Transverse colon (tissue), 4 donors: ENCODE data around the gene HHLA2. TPM values are rescaled to one million over a fixed set of nuclear protein-coding genes. Genes with fewer than 3 reads are reported as not detected.
A peak's percentile ranks its signal among the peaks of the same experiment; 100 is the strongest.
"Not testable (repeated sequence)": the region's sequence is repeated elsewhere in the genome, so short reads cannot be mapped to it uniquely, and the experiment has no call there.

ENCODE experiments used
- DNase-seq: peaks from one replicate; pipeline ENCODE4 v3.0.0-alpha.2; 2019
- H3K27ac ChIP-seq, 4 donors: fragments of 200-600 bp; sonication (generic); 2 replicates each; pipeline ENCODE4 v1.5.1; 2016 to 2018; ENCODE audit warnings: inconsistent platforms in 4 of 4
- H3K27me3 ChIP-seq: fragments of 200-600 bp; sonication (generic); 2 replicates; pipeline ENCODE4 v1.5.1; 2017; ENCODE audit warnings: inconsistent platforms
- H3K36me3 ChIP-seq, 4 donors: fragments of 200-600 bp; sonication (generic); 2 replicates each; pipeline ENCODE4 v1.5.1; 2017 to 2019; ENCODE audit warnings: inconsistent platforms in 4 of 4
- H3K4me1 ChIP-seq, 4 donors: fragments of 200-600 bp; sonication (generic); 2 replicates each; pipeline ENCODE4 v1.5.1; 2017 to 2020; ENCODE audit warnings: inconsistent platforms in 4 of 4
- H3K4me3 ChIP-seq, 4 donors: fragments of 200-600 bp; sonication (generic); 1 replicate in 1 of 4; 2 replicates in 3 of 4; pipeline versions ENCODE4 v1.5.1 to v1.6.1; 2017 to 2019; ENCODE audit warnings: inconsistent platforms in 4 of 4
- H3K9me3 ChIP-seq, 2 donors: fragments of 200-600 bp; sonication (generic); 2 replicates each; pipeline ENCODE4 v1.5.1; 2017 to 2019; ENCODE audit warnings: inconsistent platforms in 2 of 2
- CTCF ChIP-seq, 5 experiments: fragments of 200-600 bp in 3 of 5; fragments of 450-650 bp in 2 of 5; sonication (generic) in 3 of 5; IDR thresholded peaks; 1 replicate in 2 of 5; 2 replicates in 3 of 5; pipeline ENCODE4 v1.5.1; 2016 to 2017; ENCODE audit warnings: antibody characterized with exemption in 5 of 5, inconsistent platforms in 3 of 5, mild to moderate bottlenecking in 2 of 5, moderate library complexity in 1 of 5
- EP300 ChIP-seq: sonication (generic); formaldehyde crosslinking; IDR thresholded peaks from one replicate; pipeline ENCODE4 v1.6.1; 2017; ENCODE audit warnings: antibody characterized with exemption, low read depth
- POLR2A ChIP-seq: fragments of 450-650 bp; IDR thresholded peaks from one replicate; pipeline ENCODE4 v1.6.1; 2016; ENCODE audit warnings: antibody characterized with exemption, mild to moderate bottlenecking, moderate library complexity
- POLR2AphosphoS5 ChIP-seq, 3 donors: sonication (generic); formaldehyde crosslinking; IDR thresholded peaks; one replicate each; pipeline ENCODE4 v1.6.1; 2016; ENCODE audit warnings: antibody characterized with exemption in 3 of 3
- WGBS, 2 donors: methylation state at CpG; one replicate each; pipeline ENCODE4 v1.1.5; 2018; ENCODE audit warnings: low coverage in 1 of 2; 5-methylcytosine and 5-hydroxymethylcytosine counted together
- in situ Hi-C, 4 donors: fragments of 200-750 bp; cut with MboI; loops; one replicate each; pipeline versions ENCODE4 v1.15.0 to v1.15.1; 2017; ENCODE audit warnings: low sequenced_read_pairs in 3 of 4, low pct_ligation_motif_present in 1 of 4, low pct_unique_long_range_greater_than_20kb in 1 of 4
- intact Hi-C: fragments of 100-400 bp; cut with DNase I; formaldehyde crosslinking; loops from one replicate; pipeline ENCODE4 v1.15.1; 2023; ENCODE audit warnings: low total_unique reads
- total RNA-seq, 4 donors: library from RNA; depleted of rRNA; stranded (reverse); fragments of >200 nt; gene quantifications; one replicate each; pipeline ENCODE4 v1.1.0, GENCODE V29; 2016

The HHLA2 gene
- total RNA-seq, 4 donors from 2014 or later, result 26.7 to 226 (median 204) TPM

GRCh38 chr3:108283989-108284388 lies 12.4 kb upstream of the HHLA2 start:
- peak overlapping the region; percentile 26 to 67 (median 60) for H3K27ac ChIP-seq

GRCh38 chr3:108285176-108285575 lies 11.2 kb upstream of the HHLA2 start:
- peak overlapping the region in 3 of 4 donors; percentile 58 to 67 (median 63) for H3K27ac ChIP-seq
- H3K9me3 ChIP-seq, result no peaks in the 10 kb centered on the region
- no peaks in the 10 kb centered on the region for H3K36me3 ChIP-seq
- no peak for DNase-seq
- H3K4me3 ChIP-seq, result no peak overlapping the region
- H3K27me3 ChIP-seq, result no peaks in the 10 kb centered on the region
- 90 to 100% methylated on average over 1 of the region's 1 CpG for WGBS, 2 donors
- TF ChIP-seq POLR2A (no peak), CTCF (IDR thresholded peaks at IDR 0.05) (no peak), EP300 (no peak), POLR2AphosphoS5 (IDR thresholded peaks at IDR 0.05) (no peak)
- intact Hi-C loops, result no loop called here
- H3K4me1 ChIP-seq, result peaks cover 0 to 10% (median 2%) of the 10 kb centered on the region in 4 donors
- in situ Hi-C loops, result no loop called here

More at GRCh38 chr3:108283989-108284388, 12.4 kb upstream of the HHLA2 start:
- in situ Hi-C loops, result no loop called here
- Histone ChIP-seq H3K4me3 (no peak overlapping the region), H3K9me3 (peaks cover 0 to 2% of the 10 kb centered on the region in 2 donors), H3K36me3 (no peaks in the 10 kb centered on the region), H3K4me1 (peaks cover 0 to 10% (median 2%) of the 10 kb centered on the region in 4 donors), H3K27me3 (no peaks in the 10 kb centered on the region)
- intact Hi-C loops, result no loop called here
- WGBS, 2 donors, result 47 to 55% methylated on average over 2 of the region's 2 CpGs
- TF ChIP-seq POLR2A (no peak), POLR2AphosphoS5 (IDR thresholded peaks at IDR 0.05) (peak in 1 of 3 donors; percentile 25)
- DNase-seq, result no peak

- intact Hi-C loops (no loop called here), in situ Hi-C loops (no loop called here)
- no peak for DNase-seq
- Histone ChIP-seq H3K27me3 (no peaks in the 10 kb centered on the region), H3K36me3 (no peaks in the 10 kb centered on the region), H3K4me3 (no peak overlapping the region), H3K27ac (no peak overlapping the region), H3K9me3 (no peaks in the 10 kb centered on the region), H3K4me1 (peaks cover 0 to 10% (median 2%) of the 10 kb centered on the region in 4 donors)
- WGBS, 2 donors, result 0 to 3% methylated on average over 1 of the region's 1 CpG
- no peak for TF ChIP-seq CTCF (IDR thresholded peaks at IDR 0.05)
- no peak for TF ChIP-seq POLR2AphosphoS5 (IDR thresholded peaks at IDR 0.05)
- no peak for TF ChIP-seq EP300
- TF ChIP-seq POLR2A, result no peak
These were observed 9.2 kb upstream of the HHLA2 start for GRCh38 chr3:108287146-108287545.

GRCh38 chr3:108288193-108288592 lies 8.2 kb upstream of the HHLA2 start:
- in situ Hi-C loops, DNase-seq, H3K27me3 ChIP-seq, H3K27ac ChIP-seq, intact Hi-C loops, H3K4me1 ChIP-seq, H3K4me3 ChIP-seq, H3K36me3 ChIP-seq, H3K9me3 ChIP-seq: not testable (repeated sequence)
- 81 to 92% methylated on average over 3 to 6 of the region's 6 CpGs for WGBS, 2 donors

- Histone ChIP-seq H3K9me3 (no peaks in the 10 kb centered on the region), H3K36me3 (no peaks in the 10 kb centered on the region), H3K27ac (no peak overlapping the region), H3K4me1 (no peaks in the 10 kb centered on the region), H3K27me3 (no peaks in the 10 kb centered on the region), H3K4me3 (no peak overlapping the region)
- TF ChIP-seq EP300 (no peak), POLR2AphosphoS5 (IDR thresholded peaks at IDR 0.05) (no peak), POLR2A (no peak), CTCF (IDR thresholded peaks at IDR 0.05) (no peak)
- intact Hi-C loops (no loop called here), in situ Hi-C loops (no loop called here)
- DNase-seq, result no peak
- 69 to 73% methylated on average over 2 of the region's 2 CpGs for WGBS, 2 donors
These were observed 7.2 kb upstream of the HHLA2 start for GRCh38 chr3:108289159-108289558.
